Hepatocyte (in vitro differentiated cells): ENCODE results near the gene SORCS2. TPM values are rescaled to one million over a fixed set of nuclear protein-coding genes. Genes with fewer than 3 reads are reported as not detected.

Experiments
- DNase-seq: peaks from one replicate; pipeline ENCODE4 v3.0.0-alpha.2; 2016; ENCODE audit warnings: low spot score
- H2AFZ ChIP-seq: fragments of 200-600 bp; sonication (generic); 2 replicates; pipeline ENCODE4 v1.6.0; 2016; ENCODE audit warnings: antibody characterized with exemption, mild to moderate bottlenecking
- H3K27ac ChIP-seq: fragments of 200-600 bp; sonication (generic); 2 replicates; pipeline ENCODE4 v1.5.1; 2016; ENCODE audit warnings: mild to moderate bottlenecking
- H3K27me3 ChIP-seq: fragments of 200-600 bp; sonication (generic); 2 replicates; pipeline ENCODE4 v1.6.1; 2016
- H3K36me3 ChIP-seq: fragments of 200-600 bp; sonication (generic); replicated peaks from 2 replicates; pipeline ENCODE4 v1.5.1; 2016; ENCODE audit warnings: low read depth; ENCODE audit not compliant: insufficient read depth
- H3K4me1 ChIP-seq: fragments of 200-600 bp; sonication (generic); 2 replicates; pipeline ENCODE4 v1.5.1; 2016; ENCODE audit warnings: mild to moderate bottlenecking, moderate library complexity; ENCODE audit not compliant: insufficient read depth
- H3K4me2 ChIP-seq: fragments of 200-600 bp; sonication (generic); 2 replicates; pipeline ENCODE4 v1.6.0; 2016
- H3K4me3 ChIP-seq: fragments of 200-600 bp; sonication (generic); 2 replicates; pipeline ENCODE4 v1.5.1; 2016; ENCODE audit warnings: mild to moderate bottlenecking
- H3K79me2 ChIP-seq: fragments of 200-600 bp; sonication (generic); 2 replicates; pipeline ENCODE4 v1.6.0; 2017; ENCODE audit warnings: mild to moderate bottlenecking
- H3K9me2 ChIP-seq: fragments of 200-600 bp; sonication (generic); replicated peaks from 2 replicates; pipeline ENCODE4 v1.6.0; 2017; ENCODE audit warnings: mild to moderate bottlenecking; ENCODE audit not compliant: insufficient read depth
- H3K9me3 ChIP-seq: fragments of 200-600 bp; sonication (generic); 2 replicates; pipeline ENCODE4 v1.5.1; 2016; ENCODE audit warnings: low read depth, mild to moderate bottlenecking
- H4K20me1 ChIP-seq: fragments of 200-600 bp; sonication (generic); 2 replicates; pipeline ENCODE4 v1.6.0; 2016; ENCODE audit warnings: mild to moderate bottlenecking; ENCODE audit not compliant: insufficient read depth, poor library complexity, severe bottlenecking
- CTCF ChIP-seq: fragments of 200-600 bp; sonication (generic); IDR thresholded peaks from 2 replicates; pipeline ENCODE4 v1.5.1; 2016; ENCODE audit warnings: antibody characterized with exemption, mild to moderate bottlenecking; ENCODE audit not compliant: poor library complexity
- EZH2 ChIP-seq: fragments of 200-600 bp; sonication (generic); IDR thresholded peaks from 2 replicates; pipeline ENCODE4 v1.6.1; 2016; ENCODE audit warnings: antibody characterized with exemption, mild to moderate bottlenecking, borderline replicate concordance
- EZH2phosphoT487 ChIP-seq: fragments of 200-600 bp; sonication (generic); IDR thresholded peaks from one replicate; pipeline ENCODE4 v1.6.1; 2018; ENCODE audit warnings: antibody characterized with exemption, mild to moderate bottlenecking, low read depth, moderate library complexity; ENCODE audit not compliant: unreplicated experiment, severe bottlenecking
- WGBS: methylation state at CpG from one replicate; pipeline ENCODE4 v1.1.6; 2016; ENCODE audit warnings: low lambda C conversion rate; ENCODE audit errors: missing lambda C conversion rate; 5-methylcytosine and 5-hydroxymethylcytosine counted together
- polyA plus RNA-seq: library from polyadenylated mRNA; unstranded; fragments of >200 nt; fragmentation: Nextera tagmentation; extraction: Ambion mirVana; gene quantifications from 2 replicates; pipeline ENCODE4 v1.2.1, GENCODE V29; 2016
- total RNA-seq: library from RNA; depleted of rRNA; stranded (reverse); fragments of >200 nt; gene quantifications from 2 replicates; pipeline ENCODE4 v1.2.3, GENCODE V29; 2014

The SORCS2 gene
- total and polyA plus RNA-seq, 2 experiments from 2014 or later, result 1.6 to 4.8 TPM

GRCh38 chr4:7584606-7585159, 392.3 kb downstream of the SORCS2 start:
- 85% methylated on average over 9 of the region's 9 CpGs for WGBS
- no peaks in the 10 kb centered on the region for H4K20me1 ChIP-seq
- H3K36me3 ChIP-seq, result no peaks in the 10 kb centered on the region
- TF ChIP-seq EZH2phosphoT487 (no peak), EZH2 (no peak), CTCF (no peak)
- H3K27me3 ChIP-seq, result no peaks in the 10 kb centered on the region
- DNase-seq, result no peak
- H3K9me2 ChIP-seq, result no peaks in the 10 kb centered on the region
- H3K4me3 ChIP-seq, result no peak overlapping the region
- H3K9me3 ChIP-seq, result no peaks in the 10 kb centered on the region
- no peak overlapping the region for H2AFZ ChIP-seq
- H3K27ac ChIP-seq, result no peak overlapping the region
- no peaks in the 10 kb centered on the region for H3K79me2 ChIP-seq
- H3K4me1 ChIP-seq, result no peaks in the 10 kb centered on the region
- no peak overlapping the region for H3K4me2 ChIP-seq

GRCh38 chr4:7585768-7586167, 393.4 kb downstream of the SORCS2 start:
- no peaks in the 10 kb centered on the region for H3K4me1 ChIP-seq
- H3K27ac ChIP-seq, result no peak overlapping the region
- no peaks in the 10 kb centered on the region for H3K9me2 ChIP-seq
- DNase-seq, result no peak
- no peaks in the 10 kb centered on the region for H3K27me3 ChIP-seq
- H3K4me2 ChIP-seq, result no peak overlapping the region
- no peak overlapping the region for H2AFZ ChIP-seq
- TF ChIP-seq EZH2 (no peak), CTCF (no peak), EZH2phosphoT487 (no peak)
- 78% methylated on average over 3 of the region's 3 CpGs for WGBS
- H3K9me3 ChIP-seq, result no peaks in the 10 kb centered on the region
- H3K4me3 ChIP-seq, result no peak overlapping the region
- no peaks in the 10 kb centered on the region for H3K36me3 ChIP-seq
- no peaks in the 10 kb centered on the region for H4K20me1 ChIP-seq
- H3K79me2 ChIP-seq, result no peaks in the 10 kb centered on the region

GRCh38 chr4:7587433-7588405, 395.4 kb downstream of the SORCS2 start:
- Histone ChIP-seq H3K27ac (no peak overlapping the region), H4K20me1 (no peaks in the 10 kb centered on the region), H3K4me2 (no peak overlapping the region), H3K4me1 (no peaks in the 10 kb centered on the region), H2AFZ (no peak overlapping the region), H3K9me3 (no peaks in the 10 kb centered on the region), H3K36me3 (no peaks in the 10 kb centered on the region), H3K4me3 (no peak overlapping the region), H3K79me2 (no peaks in the 10 kb centered on the region), H3K9me2 (no peaks in the 10 kb centered on the region), H3K27me3 (no peaks in the 10 kb centered on the region)
- DNase-seq, result no peak
- no peak for TF ChIP-seq EZH2
- TF ChIP-seq CTCF, result no peak
- TF ChIP-seq EZH2phosphoT487, result no peak
- WGBS, result 81% methylated on average over 23 of the region's 23 CpGs
